GM12878 (cell line): ENCODE results near the gene SP110. TPM values are rescaled to one million over a fixed set of nuclear protein-coding genes. Genes with fewer than 3 reads are reported as not detected.

Source experiments
- ATAC-seq: fragments of 200-7000 bp; cut with Tn5 transposase; 3 replicates; pipeline ENCODE4 v1.9.1; 2020; ENCODE audit warnings: mild to moderate bottlenecking, moderate library complexity
- BruUV-seq: library from RNA; stranded (reverse); fragments of 400-500 nt; replicated peaks from 2 replicates; lab custom pipeline; 2021; lab: Mats Ljungman, UMichigan
- CTCF ChIA-PET: fragments of 300-600 bp; sonication (Branson Sonifier 250); formaldehyde crosslinking; extraction: SDS; loops from one replicate; lab custom pipeline; 2021; ENCODE audit warnings: inconsistent platforms; lab: Yijun Ruan, JAX
- POLR2A ChIA-PET: fragments of 350-600 bp; formaldehyde crosslinking; extraction: SDS; loops from one replicate; lab custom pipeline; 2021; ENCODE audit warnings: inconsistent platforms; lab: Charles Lee
- RAD21 ChIA-PET: fragments of 300-600 bp; sonication (Branson Sonifier 250); formaldehyde crosslinking; loops from one replicate; lab custom pipeline; 2023; ENCODE audit warnings: antibody characterized with exemption; ENCODE audit not compliant: unreplicated experiment; lab: Charles Lee
- SMC1A ChIA-PET: fragments of 300-600 bp; sonication (Branson Sonifier 250); formaldehyde crosslinking; loops from one replicate; lab custom pipeline; 2023; ENCODE audit not compliant: unreplicated experiment, uncharacterized antibody; lab: Charles Lee
- DNase-seq: peaks from one replicate; pipeline ENCODE4 v3.0.0-alpha.2; 2011; ENCODE audit warnings: low read depth, low spot score
- FAIRE-seq: peaks from 3 replicates; lab custom pipeline; 2011; peaks lifted over from hg19 to GRCh38; lab: Jason Lieb, UNC
- H2AFZ ChIP-seq: 2 replicates; pipeline ENCODE4 v1.6.0; 2011; ENCODE audit warnings: low read depth, low read length, control low read depth; ENCODE audit not compliant: control insufficient read depth
- H3K27ac ChIP-seq: 2 replicates; pipeline ENCODE4 v1.5.1; 2011; ENCODE audit warnings: control low read depth; ENCODE audit not compliant: control insufficient read depth, insufficient read depth
- H3K27me3 ChIP-seq, 2 experiments: replicated peaks in 1 of 2; 2 replicates each; pipeline versions ENCODE4 v1.6.0 to v1.6.1; 2011; ENCODE audit warnings: low read length in 1 of 2; ENCODE audit not compliant: control insufficient read depth in 2 of 2, insufficient read depth in 2 of 2
- H3K36me3 ChIP-seq, 2 experiments: 2 replicates each; pipeline ENCODE4 v1.5.1; 2011; ENCODE audit warnings: low read length in 1 of 2; ENCODE audit not compliant: control insufficient read depth in 2 of 2, insufficient read depth in 2 of 2
- H3K4me1 ChIP-seq: 2 replicates; pipeline ENCODE4 v1.6.1; 2011; ENCODE audit warnings: mild to moderate bottlenecking, low read length, moderate library complexity, mixed read lengths; ENCODE audit not compliant: control insufficient read depth, insufficient read depth
- H3K4me2 ChIP-seq: 2 replicates; pipeline ENCODE4 v1.6.0; 2011; ENCODE audit warnings: control low read depth; ENCODE audit not compliant: control insufficient read depth, insufficient read depth
- H3K4me3 ChIP-seq: fragments of 200-600 bp; sonication (generic); 2 replicates; pipeline ENCODE4 v1.5.1; 2016
- H3K79me2 ChIP-seq: 2 replicates; pipeline ENCODE4 v1.6.0; 2011; ENCODE audit warnings: low read length; ENCODE audit not compliant: control insufficient read depth, insufficient read depth
- H3K9ac ChIP-seq: 2 replicates; pipeline ENCODE4 v1.8.0; 2011; ENCODE audit warnings: low read length, control low read depth, mixed read lengths; ENCODE audit not compliant: control insufficient read depth, insufficient read depth
- H3K9me3 ChIP-seq: replicated peaks from 3 replicates; pipeline ENCODE4 v1.5.1; 2011; ENCODE audit warnings: mild to moderate bottlenecking, low read length; ENCODE audit not compliant: control insufficient read depth, insufficient read depth
- H4K20me1 ChIP-seq: 2 replicates; pipeline ENCODE4 v1.6.0; 2011; ENCODE audit not compliant: control insufficient read depth, insufficient read depth
- ATF7 ChIP-seq: fragments of 450-650 bp; IDR thresholded peaks from 2 replicates; pipeline ENCODE4 v1.6.1; 2016; ENCODE audit warnings: low read depth, mild to moderate bottlenecking
- BRCA1 ChIP-seq: IDR thresholded peaks from 2 replicates; pipeline ENCODE4 v1.6.1; 2011; ENCODE audit warnings: low read depth, low read length, improper control_type of control experiment
- CHD4 ChIP-seq: fragments of 200-600 bp; sonication (generic); IDR thresholded peaks from 2 replicates; pipeline ENCODE4 v1.6.1; 2016; ENCODE audit warnings: mild to moderate bottlenecking
- EZH2 ChIP-seq: IDR thresholded peaks from 2 replicates; pipeline ENCODE4 v1.6.1; 2012; ENCODE audit warnings: low read depth, mild to moderate bottlenecking, control low read depth, inconsistent platforms, low read length, borderline replicate concordance; ENCODE audit not compliant: control insufficient read depth
- RAD21 ChIP-seq: IDR thresholded peaks from 2 replicates; pipeline ENCODE4 v1.6.1; 2011; ENCODE audit warnings: mild to moderate bottlenecking, low read depth, low read length, moderate library complexity; ENCODE audit not compliant: insufficient read depth
- SIN3A ChIP-seq: IDR thresholded peaks from 2 replicates; pipeline ENCODE4 v1.6.1; 2012; ENCODE audit warnings: low read depth, low read length, improper control_type of control experiment
- STAT3 ChIP-seq: IDR thresholded peaks from 2 replicates; pipeline ENCODE4 v1.6.1; 2011; ENCODE audit warnings: low read depth, low read length, improper control_type of control experiment
- TAF1 ChIP-seq: IDR thresholded peaks from 2 replicates; pipeline ENCODE4 v1.6.1; 2011; ENCODE audit warnings: mild to moderate bottlenecking, low read depth, low read length, borderline replicate concordance
- YBX1 ChIP-seq: fragments of 450-650 bp; IDR thresholded peaks from 2 replicates; pipeline ENCODE4 v1.6.1; 2016; ENCODE audit warnings: antibody characterized with exemption
- ZNF24 ChIP-seq: fragments of 450-650 bp; IDR thresholded peaks from 2 replicates; pipeline ENCODE4 v1.6.1; 2017; ENCODE audit warnings: antibody characterized with exemption, mild to moderate bottlenecking
- ZNF622 ChIP-seq: fragments of 450-650 bp; IDR thresholded peaks from 2 replicates; pipeline ENCODE4 v1.6.1; 2017; ENCODE audit warnings: mild to moderate bottlenecking, inconsistent platforms
- WGBS: methylation state at CpG from one replicate; pipeline ENCODE4 v1.1.6; 2016; ENCODE audit warnings: low lambda C conversion rate; ENCODE audit not compliant: insufficient replicate concordance, insufficient coverage; ENCODE audit errors: missing lambda C conversion rate; 5-methylcytosine and 5-hydroxymethylcytosine counted together
- in situ Hi-C: fragments of 300-500 bp; cut with MboI; formaldehyde crosslinking; loops from 9 replicates; pipeline ENCODE4 v1.14.3; 2018; ENCODE audit warnings: mixed read lengths
- intact Hi-C: fragments of 100-400 bp; cut with micrococcal nuclease; formaldehyde crosslinking; loops from one replicate; pipeline ENCODE4 v1.14.2; 2022; ENCODE audit not compliant: unreplicated experiment
- polyA plus RNA-seq, 11 experiments: library from polyadenylated mRNA; depleted of rRNA in 4 of 11; unstranded in 6 of 11; stranded (reverse) in 5 of 11; fragments of >200 nt; fragmentation: Nextera tagmentation in 4 of 11; fragmentation: Illumina TruSeq in 1 of 11; extraction: Ambion mirVana in 4 of 11; extraction: Trizol in 1 of 11; gene quantifications; 1 replicate in 1 of 11; 2 replicates in 10 of 11; pipeline versions ENCODE4 v1.2.1 to v1.2.3, GENCODE V29; 2011 to 2016; ENCODE audit warnings: inconsistent platforms in 2 of 11, missing spikeins in 2 of 11, low read depth in 1 of 11
- total RNA-seq, 4 experiments: library from RNA; depleted of rRNA in 3 of 4; stranded (reverse); fragments of >200 nt in 3 of 4; fragmentation: Illumina TruSeq in 1 of 4; extraction: Trizol in 1 of 4; gene quantifications; 2 replicates each; pipeline versions ENCODE4 v1.2.1 to v1.2.3, GENCODE V29; 2013 to 2021
- TF ChIP-seq, protein P1 (sequence below): IDR thresholded peaks from 2 replicates; pipeline ENCODE4 v1.6.1; 2011; ENCODE audit warnings: borderline replicate concordance, low read depth, mild to moderate bottlenecking, moderate library complexity, low read length; ENCODE audit not compliant: insufficient read depth, poor library complexity, severe bottlenecking
- TF ChIP-seq, protein P2 (sequence below): fragments of 450-650 bp; formaldehyde crosslinking; IDR thresholded peaks from 2 replicates; pipeline ENCODE4 v1.4.0; 2022; ENCODE audit warnings: mild to moderate bottlenecking, moderate library complexity
- TF ChIP-seq, protein P3 (sequence below): fragments of 450-650 bp; IDR thresholded peaks from 2 replicates; pipeline ENCODE4 v1.6.1; 2017; ENCODE audit warnings: mild to moderate bottlenecking, moderate library complexity

Gene SP110
- total and polyA plus RNA-seq, 10 of the 15 experiments (the other 5 are each of a cell fraction or from before 2014, with no cell fraction given), result 81.2 to 149 (median 100) TPM

DNA sequence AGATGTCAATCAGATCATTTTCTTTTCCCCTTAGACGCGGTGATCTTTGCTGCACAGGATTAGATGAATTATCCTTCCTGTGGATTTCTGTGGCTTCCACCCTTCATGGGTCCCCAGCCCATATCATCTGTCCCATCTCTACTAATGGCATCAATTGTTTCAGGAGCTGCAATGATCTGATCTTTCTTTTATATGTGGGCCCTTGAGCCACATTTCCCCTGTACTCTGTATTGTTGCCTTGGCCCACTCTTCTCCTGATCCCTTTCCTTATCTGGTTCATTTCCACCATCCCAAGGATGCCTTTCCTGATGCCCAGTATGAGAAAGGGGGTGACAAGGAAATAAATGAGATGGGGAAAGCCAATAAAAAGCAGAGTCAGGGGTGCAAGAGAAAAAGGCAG lies 30.4 kb upstream of the SP110 start:
- SMC1A ChIA-PET, result interaction anchor here (0.6 to 0.9 kb wide), 2 partner anchors 35 to 74 kb away, joined by 3 read pairs; no protein-coding TSS in a partner anchor
- Histone ChIP-seq H2AFZ (no peak overlapping the region), H3K27ac (no peak overlapping the region), H3K4me3 (no peak overlapping the region), H3K9me3 (no peaks in the 10 kb centered on the region), H3K4me1 (no peaks in the 10 kb centered on the region), H3K27me3 (no peaks in the 10 kb centered on the region), H4K20me1 (no peaks in the 10 kb centered on the region), H3K79me2 (no peaks in the 10 kb centered on the region), H3K4me2 (no peak overlapping the region), H3K9ac (no peak overlapping the region), H3K36me3 (peaks cover 1 to 8% of the 10 kb centered on the region in 2 experiments; a peak in 3 of 4 replicates)
- in situ Hi-C loops (no loop called here), intact Hi-C loops (no loop called here)
- ATAC-seq (no peak), FAIRE-seq (no peak), DNase-seq (no peak)
- TF ChIP-seq ATF7 (no peak), TAF1 (no peak), SIN3A (no peak), BRCA1 (no peak), YBX1 (no peak), RAD21 (no peak), CHD4 (no peak), ZNF24 (no peak), EZH2 (no peak), STAT3 (no peak), ZNF622 (no peak)
- TF ChIP-seq, protein P1, sequence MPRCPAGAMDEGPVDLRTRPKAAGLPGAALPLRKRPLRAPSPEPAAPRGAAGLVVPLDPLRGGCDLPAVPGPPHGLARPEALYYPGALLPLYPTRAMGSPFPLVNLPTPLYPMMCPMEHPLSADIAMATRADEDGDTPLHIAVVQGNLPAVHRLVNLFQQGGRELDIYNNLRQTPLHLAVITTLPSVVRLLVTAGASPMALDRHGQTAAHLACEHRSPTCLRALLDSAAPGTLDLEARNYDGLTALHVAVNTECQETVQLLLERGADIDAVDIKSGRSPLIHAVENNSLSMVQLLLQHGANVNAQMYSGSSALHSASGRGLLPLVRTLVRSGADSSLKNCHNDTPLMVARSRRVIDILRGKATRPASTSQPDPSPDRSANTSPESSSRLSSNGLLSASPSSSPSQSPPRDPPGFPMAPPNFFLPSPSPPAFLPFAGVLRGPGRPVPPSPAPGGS, result no peak
- TF ChIP-seq, protein P2, sequence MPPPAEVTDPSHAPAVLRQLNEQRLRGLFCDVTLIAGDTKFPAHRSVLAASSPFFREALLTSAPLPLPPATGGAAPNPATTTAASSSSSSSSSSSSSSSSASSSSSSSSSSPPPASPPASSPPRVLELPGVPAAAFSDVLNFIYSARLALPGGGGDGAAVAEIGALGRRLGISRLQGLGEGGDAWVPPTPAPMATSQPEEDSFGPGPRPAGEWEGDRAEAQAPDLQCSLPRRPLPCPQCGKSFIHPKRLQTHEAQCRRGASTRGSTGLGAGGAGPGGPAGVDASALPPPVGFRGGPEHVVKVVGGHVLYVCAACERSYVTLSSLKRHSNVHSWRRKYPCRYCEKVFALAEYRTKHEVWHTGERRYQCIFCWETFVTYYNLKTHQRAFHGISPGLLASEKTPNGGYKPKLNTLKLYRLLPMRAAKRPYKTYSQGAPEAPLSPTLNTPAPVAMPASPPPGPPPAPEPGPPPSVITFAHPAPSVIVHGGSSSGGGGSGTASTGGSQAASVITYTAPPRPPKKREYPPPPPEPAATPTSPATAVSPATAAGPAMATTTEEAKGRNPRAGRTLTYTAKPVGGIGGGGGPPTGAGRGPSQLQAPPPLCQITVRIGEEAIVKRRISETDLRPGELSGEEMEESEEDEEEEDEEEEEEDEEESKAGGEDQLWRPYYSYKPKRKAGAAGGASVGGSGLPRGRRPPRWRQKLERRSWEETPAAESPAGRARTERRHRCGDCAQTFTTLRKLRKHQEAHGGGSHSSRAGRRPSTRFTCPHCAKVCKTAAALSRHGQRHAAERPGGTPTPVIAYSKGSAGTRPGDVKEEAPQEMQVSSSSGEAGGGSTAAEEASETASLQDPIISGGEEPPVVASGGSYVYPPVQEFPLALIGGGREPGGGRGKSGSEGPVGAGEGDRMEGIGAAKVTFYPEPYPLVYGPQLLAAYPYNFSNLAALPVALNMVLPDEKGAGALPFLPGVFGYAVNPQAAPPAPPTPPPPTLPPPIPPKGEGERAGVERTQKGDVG (CRISPR knock-in tag), result no peak
- TF ChIP-seq, protein P3, sequence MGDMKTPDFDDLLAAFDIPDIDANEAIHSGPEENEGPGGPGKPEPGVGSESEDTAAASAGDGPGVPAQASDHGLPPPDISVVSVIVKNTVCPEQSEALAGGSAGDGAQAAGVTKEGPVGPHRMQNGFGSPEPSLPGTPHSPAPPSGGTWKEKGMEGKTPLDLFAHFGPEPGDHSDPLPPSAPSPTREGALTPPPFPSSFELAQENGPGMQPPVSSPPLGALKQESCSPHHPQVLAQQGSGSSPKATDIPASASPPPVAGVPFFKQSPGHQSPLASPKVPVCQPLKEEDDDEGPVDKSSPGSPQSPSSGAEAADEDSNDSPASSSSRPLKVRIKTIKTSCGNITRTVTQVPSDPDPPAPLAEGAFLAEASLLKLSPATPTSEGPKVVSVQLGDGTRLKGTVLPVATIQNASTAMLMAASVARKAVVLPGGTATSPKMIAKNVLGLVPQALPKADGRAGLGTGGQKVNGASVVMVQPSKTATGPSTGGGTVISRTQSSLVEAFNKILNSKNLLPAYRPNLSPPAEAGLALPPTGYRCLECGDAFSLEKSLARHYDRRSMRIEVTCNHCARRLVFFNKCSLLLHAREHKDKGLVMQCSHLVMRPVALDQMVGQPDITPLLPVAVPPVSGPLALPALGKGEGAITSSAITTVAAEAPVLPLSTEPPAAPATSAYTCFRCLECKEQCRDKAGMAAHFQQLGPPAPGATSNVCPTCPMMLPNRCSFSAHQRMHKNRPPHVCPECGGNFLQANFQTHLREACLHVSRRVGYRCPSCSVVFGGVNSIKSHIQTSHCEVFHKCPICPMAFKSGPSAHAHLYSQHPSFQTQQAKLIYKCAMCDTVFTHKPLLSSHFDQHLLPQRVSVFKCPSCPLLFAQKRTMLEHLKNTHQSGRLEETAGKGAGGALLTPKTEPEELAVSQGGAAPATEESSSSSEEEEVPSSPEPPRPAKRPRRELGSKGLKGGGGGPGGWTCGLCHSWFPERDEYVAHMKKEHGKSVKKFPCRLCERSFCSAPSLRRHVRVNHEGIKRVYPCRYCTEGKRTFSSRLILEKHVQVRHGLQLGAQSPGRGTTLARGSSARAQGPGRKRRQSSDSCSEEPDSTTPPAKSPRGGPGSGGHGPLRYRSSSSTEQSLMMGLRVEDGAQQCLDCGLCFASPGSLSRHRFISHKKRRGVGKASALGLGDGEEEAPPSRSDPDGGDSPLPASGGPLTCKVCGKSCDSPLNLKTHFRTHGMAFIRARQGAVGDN, result no peak
- POLR2A ChIA-PET, result interaction anchor here (0.6 kb wide), 1 partner anchor 256 kb away, joined by 3 read pairs; no protein-coding TSS in a partner anchor
- no TSS peak for BruUV-seq
- RAD21 ChIA-PET, result no interaction called here
- WGBS, result 97% methylated on average over 2 of the region's 2 CpGs
- CTCF ChIA-PET, result no interaction called here
